Muscle of leg (tissue), 11 donors: ENCODE results near the gene KCTD1. TPM values are rescaled to one million over a fixed set of nuclear protein-coding genes. Genes with fewer than 3 reads are reported as not detected.

Source experiments
- DNase-seq: peaks from one replicate; pipeline ENCODE4 v3.0.0; 2013
- H3K27ac ChIP-seq: one replicate; pipeline ENCODE4 v1.5.1; 2013; ENCODE audit warnings: mild to moderate bottlenecking, low read length, control low read depth
- H3K27me3 ChIP-seq: one replicate; pipeline ENCODE4 v1.6.1; 2013; ENCODE audit warnings: low read length; ENCODE audit not compliant: control insufficient read depth, insufficient read depth
- H3K36me3 ChIP-seq: one replicate; pipeline ENCODE4 v1.6.1; 2013; ENCODE audit warnings: low read length; ENCODE audit not compliant: control insufficient read depth, insufficient read depth
- H3K4me1 ChIP-seq: one replicate; pipeline ENCODE4 v1.6.1; 2013; ENCODE audit warnings: low read length; ENCODE audit not compliant: control insufficient read depth, insufficient read depth
- H3K4me3 ChIP-seq: one replicate; pipeline ENCODE4 v1.5.1; 2013; ENCODE audit warnings: low read length, control low read depth
- H3K9me3 ChIP-seq: replicated peaks from 2 replicates; pipeline ENCODE4 v1.6.1; 2013; ENCODE audit warnings: low read depth, low read length; ENCODE audit not compliant: control insufficient read depth
- WGBS: methylation state at CpG from one replicate; pipeline ENCODE4 v1.1.5; 2013; ENCODE audit warnings: missing lambda C conversion rate; ENCODE audit not compliant: insufficient coverage; 5-methylcytosine and 5-hydroxymethylcytosine counted together
- polyA plus RNA-seq, 8 donors: library from polyadenylated mRNA; unstranded; fragments of 120-200 nt; gene quantifications; one replicate each; pipeline versions ENCODE4 v1.2.1 to v1.2.3, GENCODE V29; 2013; ENCODE audit warnings: inconsistent platforms in 1 of 8, low replicate concordance in 1 of 8; ENCODE audit not compliant: insufficient read length in 8 of 8, insufficient read depth in 1 of 8
- total RNA-seq: library from RNA; stranded (reverse); fragments of 120-200 nt; gene quantifications from one replicate; pipeline ENCODE4 v1.2.4, GENCODE V29; 2013

Gene KCTD1
- total and polyA plus RNA-seq, 9 donors: 3.4 to 14.4 (median 6.1) TPM

DNA sequence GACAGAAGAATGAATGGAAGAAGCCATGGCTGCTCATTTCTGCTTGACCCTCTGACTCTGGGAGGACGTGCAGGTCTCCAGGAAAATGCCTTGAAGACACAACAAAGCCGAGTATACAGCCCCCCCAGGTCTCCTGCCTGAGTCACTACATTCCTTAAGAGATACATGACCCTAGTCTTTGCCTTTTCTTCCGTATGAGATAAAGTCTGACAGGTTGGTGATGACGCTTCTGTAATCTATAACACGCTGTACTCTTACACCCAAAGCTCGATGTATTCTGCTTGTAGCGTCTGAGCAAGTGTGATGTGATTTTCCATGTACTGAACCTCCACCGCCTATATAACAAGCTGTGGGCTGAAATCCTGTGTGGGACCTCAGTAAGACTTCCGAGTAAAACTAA lies 77.3 kb downstream of the KCTD1 start:
- DNase-seq: no peak
- Histone ChIP-seq H3K27me3 (no peaks in the 10 kb centered on the region), H3K4me1 (peaks cover 18% of the 10 kb centered on the region), H3K36me3 (no peaks in the 10 kb centered on the region), H3K9me3 (no peaks in the 10 kb centered on the region), H3K27ac (no peak overlapping the region), H3K4me3 (no peak overlapping the region)
- WGBS: 87% methylated on average over 7 of the region's 9 CpGs

DNA sequence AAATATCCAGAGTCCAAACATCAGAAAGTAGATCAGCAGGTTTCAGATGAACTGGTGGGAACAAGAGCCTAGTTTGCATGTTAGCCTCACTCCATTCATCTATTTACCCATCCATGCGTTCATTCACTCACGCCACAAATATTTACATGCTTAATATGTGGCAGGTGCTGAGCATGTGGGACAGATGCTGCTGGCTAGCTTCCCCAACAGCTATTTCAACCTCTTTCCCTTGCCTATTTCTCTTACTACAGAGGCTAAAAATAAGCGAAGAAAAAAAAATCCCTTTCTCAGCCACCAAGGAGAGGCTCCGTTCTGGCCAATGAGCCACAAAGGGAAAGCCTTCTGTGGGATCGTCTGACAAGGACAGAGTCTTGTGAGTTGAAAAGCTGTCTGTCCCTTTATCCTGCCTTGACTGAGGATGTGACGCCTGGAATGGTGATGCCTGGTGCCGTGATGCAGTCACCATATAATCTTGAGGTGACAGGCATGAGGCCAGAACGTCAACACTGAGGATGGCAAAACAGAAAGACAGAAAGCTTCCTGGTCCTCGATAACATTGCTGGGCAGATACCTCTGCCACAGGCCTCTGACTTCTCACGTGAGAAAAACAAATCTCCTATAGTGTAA lies 78.2 kb downstream of the KCTD1 start:
- peak; percentile 77 for DNase-seq
- H3K27me3 ChIP-seq: no peaks in the 10 kb centered on the region
- WGBS: 48% methylated on average over 7 of the region's 10 CpGs
- H3K36me3 ChIP-seq: no peaks in the 10 kb centered on the region
- no peak overlapping the region for H3K27ac ChIP-seq
- H3K9me3 ChIP-seq: no peaks in the 10 kb centered on the region
- no peak overlapping the region for H3K4me3 ChIP-seq
- peaks cover 18% of the 10 kb centered on the region for H3K4me1 ChIP-seq

DNA sequence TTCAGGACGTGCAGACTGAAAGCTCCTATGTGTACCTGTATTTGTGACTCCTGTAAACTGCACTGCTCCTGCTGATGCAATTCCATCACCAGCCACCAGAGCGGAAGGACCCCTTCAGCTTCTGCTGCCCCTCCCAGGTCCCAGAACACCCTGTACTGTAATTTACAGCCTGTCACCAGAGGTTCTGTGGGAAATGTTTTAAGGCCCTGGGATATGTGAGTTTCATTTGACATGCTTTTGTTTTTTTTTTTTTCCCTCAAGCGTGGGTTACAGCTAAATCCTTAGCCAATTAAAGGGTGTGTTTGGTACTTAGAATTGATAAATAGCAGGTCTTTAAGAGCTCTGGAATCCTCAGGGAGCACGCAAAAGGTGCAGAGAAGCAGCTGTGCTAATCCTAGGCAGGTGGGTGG lies 79.4 kb downstream of the KCTD1 start:
- H3K27ac ChIP-seq: no peak overlapping the region
- H3K36me3 ChIP-seq: no peaks in the 10 kb centered on the region
- no peaks in the 10 kb centered on the region for H3K27me3 ChIP-seq
- no peak overlapping the region for H3K4me3 ChIP-seq
- no peak for DNase-seq
- no peaks in the 10 kb centered on the region for H3K9me3 ChIP-seq
- peaks cover 18% of the 10 kb centered on the region for H3K4me1 ChIP-seq
- no CpG with 5 or more reads among the region's 4 CpGs for WGBS

DNA sequence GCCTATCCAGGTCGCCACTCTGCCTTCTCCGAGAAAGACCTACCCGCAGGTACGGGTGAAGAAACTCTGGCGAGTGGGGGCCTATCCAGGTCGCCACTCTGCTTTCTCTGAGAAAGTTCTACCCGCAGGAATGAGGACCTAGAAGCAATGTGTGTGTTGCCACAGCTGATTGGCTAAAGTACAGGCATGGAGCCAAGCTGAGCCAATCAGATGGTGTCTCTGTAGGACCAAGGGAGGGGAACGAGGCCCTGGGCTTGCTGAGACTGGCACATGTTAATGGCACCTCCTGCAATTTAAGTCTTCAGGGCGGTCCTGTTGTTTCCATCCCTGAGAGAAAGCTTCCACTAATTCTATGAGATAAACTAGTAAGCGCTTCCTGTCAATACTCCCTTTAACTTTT lies 82.3 kb downstream of the KCTD1 start:
- Histone ChIP-seq H3K36me3 (no peaks in the 10 kb centered on the region), H3K4me1 (peaks cover 30% of the 10 kb centered on the region), H3K9me3 (no peaks in the 10 kb centered on the region), H3K27ac (no peak overlapping the region), H3K27me3 (no peaks in the 10 kb centered on the region), H3K4me3 (no peak overlapping the region)
- no peak for DNase-seq
- 80% methylated on average over 3 of the region's 10 CpGs for WGBS

DNA sequence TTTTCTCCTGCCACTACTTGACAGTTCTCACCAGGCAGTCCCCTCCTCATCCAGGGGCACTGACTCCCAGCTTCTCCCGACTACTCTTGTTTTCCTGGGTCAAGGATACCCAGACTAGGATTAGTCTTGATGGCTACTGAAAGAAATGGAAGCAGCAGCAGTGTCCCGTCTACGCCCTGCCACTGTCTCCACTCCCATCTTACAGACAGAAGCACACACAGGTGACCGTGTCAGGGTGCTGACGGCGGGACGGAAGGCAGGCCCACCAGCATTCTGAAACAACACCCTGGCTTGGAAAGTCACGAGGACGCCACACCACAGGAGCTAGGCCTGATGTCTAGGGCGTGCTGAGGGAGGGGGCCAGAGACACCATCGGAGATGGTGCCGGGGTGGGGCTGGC lies 82.9 kb downstream of the KCTD1 start:
- Histone ChIP-seq H3K27ac (no peak overlapping the region), H3K9me3 (no peaks in the 10 kb centered on the region), H3K4me3 (no peak overlapping the region), H3K4me1 (peaks cover 29% of the 10 kb centered on the region), H3K27me3 (no peaks in the 10 kb centered on the region), H3K36me3 (no peaks in the 10 kb centered on the region)
- DNase-seq: no peak
- WGBS: 97% methylated on average over 5 of the region's 12 CpGs

DNA sequence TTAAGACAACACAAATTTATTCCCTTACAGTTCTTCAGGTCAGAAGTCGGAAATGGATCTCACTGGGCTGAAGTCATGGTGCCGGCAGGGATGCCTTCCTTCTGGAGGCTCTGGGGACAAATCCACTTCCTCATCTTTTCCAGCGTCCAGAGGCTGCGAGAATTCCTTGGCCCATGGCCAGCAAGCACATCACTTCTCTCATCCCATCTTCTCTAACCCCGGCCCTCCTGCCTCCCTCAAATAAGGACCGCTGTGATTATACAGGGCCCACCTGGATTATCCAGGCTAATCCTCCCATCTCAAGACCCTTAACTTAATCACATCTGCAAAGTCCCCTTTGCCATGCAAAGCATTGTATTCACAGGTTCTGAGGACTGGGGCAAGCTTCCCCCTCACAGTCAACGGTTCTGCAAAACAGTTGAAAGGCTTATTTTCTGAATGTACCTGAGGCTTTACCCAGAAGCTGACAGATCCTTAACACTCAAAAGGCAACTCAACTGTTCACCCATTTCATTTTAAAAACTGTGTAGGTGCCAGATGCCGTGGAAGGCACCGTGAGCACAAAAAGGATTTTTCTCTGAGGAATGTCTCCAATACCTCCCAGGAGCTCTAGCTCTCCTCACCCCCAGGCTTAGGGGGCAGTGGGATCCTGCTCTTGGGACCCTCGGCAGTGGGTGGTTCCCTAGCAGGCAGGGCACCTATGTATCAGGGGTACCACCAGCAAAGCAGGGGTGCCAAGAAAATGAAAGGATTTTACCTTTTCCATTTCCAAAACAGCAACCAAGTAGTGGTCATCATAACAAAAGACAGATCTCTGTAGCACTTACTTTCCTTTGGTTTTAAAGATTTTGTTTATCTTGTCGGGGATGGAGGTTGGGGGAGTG lies 84.0 kb downstream of the KCTD1 start:
- DNase-seq: peak; percentile 25
- no peak overlapping the region for H3K27ac ChIP-seq
- whole genome bisulfite sequencing: 43% methylated on average over 8 of the region's 11 CpGs
- H3K9me3 ChIP-seq: no peaks in the 10 kb centered on the region
- H3K4me3 ChIP-seq: no peak overlapping the region
- peaks cover 21% of the 10 kb centered on the region for H3K4me1 ChIP-seq
- no peaks in the 10 kb centered on the region for H3K36me3 ChIP-seq
- no peaks in the 10 kb centered on the region for H3K27me3 ChIP-seq

DNA sequence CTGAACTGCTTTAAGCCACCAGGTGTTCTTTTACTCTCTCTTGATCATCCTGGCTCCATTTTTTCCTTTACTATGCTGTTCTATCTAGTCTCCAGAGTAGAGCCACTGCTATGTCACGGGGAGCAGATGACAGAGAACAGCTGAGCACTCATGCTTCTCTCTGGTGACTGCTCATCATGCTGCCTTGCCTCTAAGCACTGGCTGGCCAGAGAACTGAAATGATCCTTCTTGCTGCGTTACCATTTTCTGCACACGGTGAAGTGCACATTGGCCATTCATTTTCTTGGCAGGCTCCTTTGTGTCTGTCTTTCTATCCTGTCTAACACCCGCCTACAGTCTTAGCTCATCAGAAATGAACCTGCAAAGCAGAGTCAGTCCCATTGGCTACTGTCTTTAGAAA lies 86.0 kb downstream of the KCTD1 start:
- WGBS: 44% methylated on average over 3 of the region's 4 CpGs
- Histone ChIP-seq H3K27ac (no peak overlapping the region), H3K4me3 (no peak overlapping the region), H3K9me3 (no peaks in the 10 kb centered on the region), H3K36me3 (no peaks in the 10 kb centered on the region), H3K4me1 (peaks cover 26% of the 10 kb centered on the region), H3K27me3 (no peaks in the 10 kb centered on the region)
- peak; percentile 34 for DNase-seq

DNA sequence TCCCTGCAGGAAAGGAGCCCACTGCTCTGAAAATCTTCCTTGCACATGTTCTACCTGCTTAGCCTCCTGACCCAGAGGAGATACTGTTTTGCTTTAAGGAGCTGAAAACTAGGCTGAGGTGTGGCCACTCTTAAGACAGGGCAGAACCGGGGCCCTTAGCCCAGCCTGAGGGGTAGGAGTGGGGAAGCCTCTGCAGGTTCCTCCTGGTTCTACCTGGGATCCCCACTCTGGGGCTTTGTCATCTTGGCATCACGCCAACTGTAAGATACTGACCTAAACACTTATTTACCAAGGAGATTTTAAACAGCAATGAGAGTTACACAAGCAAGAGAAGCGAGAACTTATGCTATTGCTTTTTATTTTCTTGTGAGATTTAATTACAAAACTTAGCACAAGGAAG lies 86.9 kb downstream of the KCTD1 start:
- Histone ChIP-seq H3K4me1 (peaks cover 26% of the 10 kb centered on the region), H3K4me3 (no peak overlapping the region), H3K27ac (no peak overlapping the region), H3K36me3 (no peaks in the 10 kb centered on the region), H3K9me3 (no peaks in the 10 kb centered on the region), H3K27me3 (no peaks in the 10 kb centered on the region)
- DNase-seq: no peak
- WGBS: no CpG with 5 or more reads among the region's 3 CpGs

DNA sequence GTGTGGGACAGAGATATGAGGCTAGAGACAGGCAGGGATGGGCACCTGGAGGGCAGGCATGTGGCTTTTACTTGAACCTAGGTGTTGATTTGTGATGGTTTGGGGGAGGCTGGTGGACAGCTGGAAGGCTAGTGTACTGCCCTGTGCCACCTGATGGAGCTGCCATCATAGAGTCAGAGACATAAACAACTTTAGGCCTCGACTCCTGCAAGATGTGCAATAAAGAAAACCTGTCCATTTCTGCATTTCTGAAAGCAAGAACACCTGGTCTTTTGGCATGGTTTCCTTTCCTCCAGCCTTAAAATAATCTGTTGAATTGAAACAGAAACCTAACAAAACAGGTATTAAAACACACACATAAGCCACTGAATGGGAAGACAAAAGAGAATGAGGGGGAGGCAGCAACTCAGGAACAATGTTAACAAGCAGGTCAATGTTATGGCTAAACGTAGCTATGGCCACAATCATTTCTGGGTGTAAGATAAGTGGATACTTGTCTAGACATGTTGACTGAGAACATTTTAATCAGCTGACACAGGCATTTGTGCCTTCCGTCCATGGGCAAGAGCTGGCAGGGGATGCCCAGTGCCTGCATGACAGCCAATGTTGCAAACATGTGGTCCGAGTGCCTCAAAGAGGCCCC lies 87.8 kb downstream of the KCTD1 start:
- Histone ChIP-seq H3K9me3 (no peaks in the 10 kb centered on the region), H3K4me1 (peaks cover 26% of the 10 kb centered on the region), H3K4me3 (no peak overlapping the region), H3K27ac (no peak overlapping the region), H3K36me3 (peaks cover 4% of the 10 kb centered on the region), H3K27me3 (no peaks in the 10 kb centered on the region)
- DNase-seq: no peak
- 42% methylated on average over 3 of the region's 4 CpGs for WGBS

DNA sequence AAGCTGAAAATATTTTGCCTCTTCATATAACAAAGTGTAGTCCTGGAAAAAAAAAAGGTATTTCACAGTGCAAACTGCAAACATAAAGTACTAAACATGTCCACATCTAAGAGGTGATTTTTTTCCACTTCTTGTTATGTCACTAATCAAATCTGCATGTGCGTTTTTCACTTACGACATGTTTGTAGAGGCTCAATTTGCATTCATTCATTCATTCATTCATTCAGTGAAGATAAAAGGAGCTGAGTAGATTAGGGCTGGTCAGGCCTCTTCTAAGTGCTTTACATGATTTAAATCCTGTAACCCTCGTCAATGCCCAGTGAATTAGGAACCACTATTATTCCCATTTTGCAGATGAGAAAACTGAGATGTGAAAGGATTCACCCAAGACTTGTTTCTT lies 88.5 kb downstream of the KCTD1 start:
- Histone ChIP-seq H3K4me3 (no peak overlapping the region), H3K4me1 (peaks cover 26% of the 10 kb centered on the region), H3K27me3 (no peaks in the 10 kb centered on the region), H3K9me3 (no peaks in the 10 kb centered on the region), H3K36me3 (peaks cover 5% of the 10 kb centered on the region), H3K27ac (no peak overlapping the region)
- WGBS: no CpG with 5 or more reads among the region's 3 CpGs
- DNase-seq: no peak
